Natural killer cell (primary cell): ENCODE measurements around the gene MCOLN1. TPM values are rescaled to one million over a fixed set of nuclear protein-coding genes. Genes with fewer than 3 reads are reported as not detected.
A peak's percentile ranks its signal among the peaks of the same experiment; 100 is the strongest.

Experiments used
- ATAC-seq, 3 donors: fragments of 150-1000 bp in 2 of 3; fragments of 200-7000 bp in 1 of 3; cut with Tn5 transposase; 1 replicate in 1 of 3; 2 replicates in 2 of 3; pipeline ENCODE4 v1.10.0; 2021; ENCODE audit warnings: mild to moderate bottlenecking in 2 of 3, moderate library complexity in 2 of 3
- DNase-seq, 2 donors: peaks; one replicate each; pipeline versions ENCODE4 v3.0.0 to v3.0.0-alpha.2; 2013 to 2021; ENCODE audit warnings: mixed read lengths in 1 of 2
- H3K27ac ChIP-seq: one replicate; pipeline ENCODE4 v1.5.1; 2013; ENCODE audit warnings: mild to moderate bottlenecking, low read length
- H3K27me3 ChIP-seq: one replicate; pipeline ENCODE4 v1.6.1; 2013; ENCODE audit warnings: low read length; ENCODE audit not compliant: control insufficient read depth, insufficient read depth
- H3K36me3 ChIP-seq: one replicate; pipeline ENCODE4 v1.6.1; 2013; ENCODE audit warnings: low read length; ENCODE audit not compliant: control insufficient read depth, insufficient read depth
- H3K4me1 ChIP-seq: one replicate; pipeline ENCODE4 v1.6.1; 2013; ENCODE audit warnings: low read length; ENCODE audit not compliant: control insufficient read depth, insufficient read depth
- H3K4me3 ChIP-seq: one replicate; pipeline ENCODE4 v1.5.1; 2013; ENCODE audit warnings: low read length
- H3K9me3 ChIP-seq: one replicate; pipeline ENCODE4 v1.6.1; 2013; ENCODE audit warnings: low read length; ENCODE audit not compliant: control insufficient read depth, insufficient read depth
- H3K27ac Mint-ChIP-seq, 2 donors: one replicate each; pipeline ENCODE4 v1.8.0; 2022; ENCODE audit warnings: mild to moderate bottlenecking in 2 of 2, mixed read lengths in 2 of 2, moderate library complexity in 1 of 2
- H3K27me3 Mint-ChIP-seq, 2 donors: one replicate each; pipeline ENCODE4 v1.8.0; 2022; ENCODE audit warnings: low read depth in 2 of 2, mixed read lengths in 2 of 2
- H3K36me3 Mint-ChIP-seq: one replicate; pipeline ENCODE4 v1.8.0; 2022; ENCODE audit warnings: mixed read lengths
- H3K4me1 Mint-ChIP-seq, 2 donors: one replicate each; pipeline ENCODE4 v1.8.0; 2022; ENCODE audit warnings: mixed read lengths in 2 of 2
- H3K4me3 Mint-ChIP-seq: one replicate; pipeline ENCODE4 v1.8.0; 2022; ENCODE audit warnings: mild to moderate bottlenecking, moderate library complexity, mixed read lengths
- H3K9me3 Mint-ChIP-seq, 2 donors: one replicate each; pipeline ENCODE4 v1.8.0; 2022; ENCODE audit warnings: mixed read lengths in 2 of 2
- WGBS: methylation state at CpG from one replicate; pipeline ENCODE4 v1.1.7; 2013; ENCODE audit warnings: missing lambda C conversion rate; ENCODE audit not compliant: insufficient coverage; 5-methylcytosine and 5-hydroxymethylcytosine counted together
- intact Hi-C: fragments of 100-400 bp; cut with micrococcal nuclease; formaldehyde crosslinking; loops from one replicate; pipeline ENCODE4 v1.14.2; 2022
- total RNA-seq, 4 donors: library from RNA; stranded (reverse); fragments of 120-200 nt in 1 of 4; gene quantifications; one replicate each; pipeline versions ENCODE4 v1.2.3 to v1.2.4, GENCODE V29; 2013 to 2022
- TF ChIP-seq, protein P1 (sequence below): fragments of 200-600 bp; IDR thresholded peaks from one replicate; pipeline ENCODE4 v1.8.0; 2022; ENCODE audit warnings: antibody characterized with exemption

Gene MCOLN1
- total RNA-seq, 3 donors from 2014 or later (not counting 1 experiment from before 2014, with no cell fraction given): 22.9 to 37.6 (median 27.8) TPM

DNA sequence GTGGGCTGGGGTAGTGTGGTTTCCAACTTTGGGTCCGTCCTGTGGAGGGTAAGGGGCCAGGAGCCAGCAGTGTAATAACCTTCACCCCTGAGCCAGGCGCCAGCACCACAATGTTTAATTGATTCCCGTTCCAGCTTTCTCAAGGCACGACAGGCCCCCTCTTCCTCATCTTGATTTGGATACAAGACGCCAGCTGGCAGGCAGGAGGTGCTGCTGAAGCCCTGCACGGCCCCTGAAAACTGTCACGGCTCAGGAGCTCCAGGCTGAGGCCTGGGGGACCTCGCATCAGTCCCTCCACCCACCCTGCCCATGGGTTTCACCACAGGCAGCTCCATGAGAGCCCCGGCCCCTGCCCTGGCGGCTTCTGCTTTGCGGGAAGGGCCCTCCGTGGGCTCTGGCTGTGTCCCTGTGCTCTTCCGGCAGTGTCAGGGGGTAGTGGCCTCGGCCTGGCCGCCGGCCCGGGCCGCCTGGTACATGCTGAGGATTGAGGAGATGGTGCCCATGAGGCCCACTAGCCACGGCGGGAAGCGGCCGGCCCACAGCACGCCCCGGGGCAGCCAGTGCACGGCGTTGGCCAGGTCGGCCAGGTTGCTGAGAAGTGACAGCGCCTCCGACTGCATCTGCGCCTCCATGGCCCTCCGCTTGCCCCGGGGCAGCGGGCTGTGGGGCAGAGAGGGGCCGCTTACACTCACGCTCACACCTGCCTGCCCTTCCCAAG, 45.5 kb upstream of the MCOLN1 start:
- ATAC-seq (peak in 1 of 3 donors; percentile 11), DNase-seq (no peak)
- H3K27me3 Mint-ChIP-seq: no peaks in the 10 kb centered on the region
- H3K4me3 Mint-ChIP-seq: no peak overlapping the region
- H3K4me3 ChIP-seq: no peak overlapping the region
- H3K4me1 Mint-ChIP-seq: no peaks in the 10 kb centered on the region
- 91% methylated on average over 35 of the region's 35 CpGs for WGBS
- H3K4me1 ChIP-seq: peaks cover 9% of the 10 kb centered on the region
- H3K27ac ChIP-seq: no peak overlapping the region
- no peaks in the 10 kb centered on the region for H3K9me3 Mint-ChIP-seq
- H3K9me3 ChIP-seq: no peaks in the 10 kb centered on the region
- H3K36me3 Mint-ChIP-seq: no peaks in the 10 kb centered on the region
- H3K27ac Mint-ChIP-seq: peak overlapping the region in 1 of 2 donors; percentile 24
- H3K27me3 ChIP-seq: no peaks in the 10 kb centered on the region
- H3K36me3 ChIP-seq: peaks cover under 1% of the 10 kb centered on the region
- intact Hi-C loops: no loop called here
- TF ChIP-seq, protein P1, sequence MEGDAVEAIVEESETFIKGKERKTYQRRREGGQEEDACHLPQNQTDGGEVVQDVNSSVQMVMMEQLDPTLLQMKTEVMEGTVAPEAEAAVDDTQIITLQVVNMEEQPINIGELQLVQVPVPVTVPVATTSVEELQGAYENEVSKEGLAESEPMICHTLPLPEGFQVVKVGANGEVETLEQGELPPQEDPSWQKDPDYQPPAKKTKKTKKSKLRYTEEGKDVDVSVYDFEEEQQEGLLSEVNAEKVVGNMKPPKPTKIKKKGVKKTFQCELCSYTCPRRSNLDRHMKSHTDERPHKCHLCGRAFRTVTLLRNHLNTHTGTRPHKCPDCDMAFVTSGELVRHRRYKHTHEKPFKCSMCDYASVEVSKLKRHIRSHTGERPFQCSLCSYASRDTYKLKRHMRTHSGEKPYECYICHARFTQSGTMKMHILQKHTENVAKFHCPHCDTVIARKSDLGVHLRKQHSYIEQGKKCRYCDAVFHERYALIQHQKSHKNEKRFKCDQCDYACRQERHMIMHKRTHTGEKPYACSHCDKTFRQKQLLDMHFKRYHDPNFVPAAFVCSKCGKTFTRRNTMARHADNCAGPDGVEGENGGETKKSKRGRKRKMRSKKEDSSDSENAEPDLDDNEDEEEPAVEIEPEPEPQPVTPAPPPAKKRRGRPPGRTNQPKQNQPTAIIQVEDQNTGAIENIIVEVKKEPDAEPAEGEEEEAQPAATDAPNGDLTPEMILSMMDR: no peak

DNA sequence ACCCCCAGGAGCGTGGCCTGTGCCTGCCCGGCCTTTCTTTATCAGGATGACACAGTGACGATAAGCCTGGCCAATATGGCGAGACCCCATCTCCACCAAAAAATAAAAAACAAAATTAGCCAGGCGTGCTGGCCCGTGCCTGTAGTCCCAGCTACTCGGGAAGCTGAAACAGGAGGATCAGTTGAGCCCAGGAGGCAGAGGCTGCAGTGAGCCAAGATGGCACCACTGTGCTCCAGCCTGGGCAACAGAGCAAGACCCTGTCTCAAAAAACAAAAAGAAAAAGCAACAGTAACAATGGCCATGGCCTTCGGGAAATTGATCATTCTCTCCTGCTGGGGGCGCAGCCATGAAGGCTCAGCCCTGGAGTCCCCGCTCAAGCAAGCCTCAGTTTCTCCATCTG, 44.7 kb upstream of the MCOLN1 start:
- TF ChIP-seq, protein P1: no peak
- Histone ChIP-seq H3K4me1 (peaks cover 4% of the 10 kb centered on the region), H3K4me3 (no peak overlapping the region), H3K9me3 (no peaks in the 10 kb centered on the region), H3K27ac (no peak overlapping the region), H3K27me3 (no peaks in the 10 kb centered on the region), H3K36me3 (no peaks in the 10 kb centered on the region)
- Mint-ChIP-seq H3K9me3 (no peaks in the 10 kb centered on the region), H3K27ac (no peak overlapping the region), H3K4me3 (no peak overlapping the region), H3K27me3 (no peaks in the 10 kb centered on the region), H3K36me3 (no peaks in the 10 kb centered on the region), H3K4me1 (no peaks in the 10 kb centered on the region)
- intact Hi-C loops: no loop called here
- WGBS: 95% methylated on average over 7 of the region's 10 CpGs
- DNase-seq (no peak), ATAC-seq (no peak)

DNA sequence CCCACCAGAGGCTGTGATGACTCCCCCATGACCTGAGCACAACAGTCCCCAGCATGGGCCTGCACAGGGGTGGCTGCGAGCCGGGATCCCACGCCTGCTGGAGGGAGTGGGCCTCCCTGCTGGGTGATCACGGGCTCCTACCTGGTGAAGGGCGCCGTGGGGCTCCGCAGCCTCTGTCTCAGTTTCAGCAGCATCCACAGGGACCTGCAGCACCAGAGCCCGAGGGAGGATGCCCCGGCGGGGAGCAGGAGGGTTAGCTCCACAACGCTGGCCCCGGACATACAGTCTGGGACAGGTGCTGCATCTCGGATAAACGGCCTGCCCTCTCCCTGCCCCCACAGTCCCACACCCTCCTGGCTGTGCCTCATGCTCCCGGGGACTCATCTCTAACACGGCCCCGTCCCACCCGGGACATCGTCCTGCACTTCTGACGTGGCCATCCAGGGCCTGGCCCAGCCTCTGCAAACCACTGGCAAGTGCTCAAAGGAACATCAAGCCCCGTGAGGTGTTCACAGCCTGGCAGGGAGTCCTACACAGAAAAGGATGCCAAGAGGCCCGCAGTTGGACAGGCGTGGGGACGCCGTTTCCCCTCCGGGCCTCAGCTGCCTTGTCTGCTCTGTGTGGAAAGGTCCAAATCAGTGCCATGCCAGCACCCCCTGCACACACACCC, 44.1 kb upstream of the MCOLN1 start:
- Mint-ChIP-seq H3K36me3 (no peaks in the 10 kb centered on the region), H3K4me1 (peaks cover 0 to 4% of the 10 kb centered on the region in 2 donors), H3K4me3 (no peak overlapping the region), H3K27me3 (peaks cover 0 to 3% of the 10 kb centered on the region in 2 donors), H3K9me3 (no peaks in the 10 kb centered on the region), H3K27ac (no peak overlapping the region)
- H3K4me1 ChIP-seq: peaks cover 6% of the 10 kb centered on the region
- DNase-seq: no peak
- no peak for ATAC-seq
- intact Hi-C loops: no loop called here
- no peak overlapping the region for H3K27ac ChIP-seq
- H3K27me3 ChIP-seq: no peaks in the 10 kb centered on the region
- H3K36me3 ChIP-seq: no peaks in the 10 kb centered on the region
- H3K4me3 ChIP-seq: no peak overlapping the region
- TF ChIP-seq, protein P1: no peak
- WGBS: 92% methylated on average over 26 of the region's 26 CpGs
- no peaks in the 10 kb centered on the region for H3K9me3 ChIP-seq
